IPS-18a (cell line): ENCODE results near the gene AK1.
"Not testable (repeated sequence)": the region's sequence is repeated elsewhere in the genome, so short reads cannot be mapped to it uniquely, and the experiment has no call there.

ENCODE experiments used
- H3K27ac ChIP-seq: one replicate; pipeline ENCODE4 v1.5.1; 2013; ENCODE audit warnings: low read length
- H3K27me3 ChIP-seq: one replicate; pipeline ENCODE4 v1.6.1; 2013; ENCODE audit warnings: mild to moderate bottlenecking, low read length; ENCODE audit not compliant: control insufficient read depth, insufficient read depth
- H3K36me3 ChIP-seq: one replicate; pipeline ENCODE4 v1.6.1; 2013; ENCODE audit warnings: low read depth, low read length; ENCODE audit not compliant: control insufficient read depth
- H3K4me1 ChIP-seq: one replicate; pipeline ENCODE4 v1.6.1; 2013; ENCODE audit warnings: low read depth, low read length; ENCODE audit not compliant: control insufficient read depth
- H3K4me3 ChIP-seq: one replicate; pipeline ENCODE4 v1.5.1; 2013; ENCODE audit warnings: low read length
- H3K9ac ChIP-seq: one replicate; pipeline ENCODE4 v1.6.1; 2013; ENCODE audit warnings: mild to moderate bottlenecking, low read length, moderate library complexity
- H3K9me3 ChIP-seq: one replicate; pipeline ENCODE4 v1.6.1; 2013; ENCODE audit warnings: low read depth, low read length; ENCODE audit not compliant: control insufficient read depth

The AK1 gene

GRCh38 chr9:127895811-127896210 lies 18.3 kb upstream of the AK1 start:
- H3K27me3 ChIP-seq: no peaks in the 10 kb centered on the region
- peaks cover 5% of the 10 kb centered on the region for H3K4me1 ChIP-seq
- H3K9ac ChIP-seq: no peak overlapping the region
- H3K9me3 ChIP-seq: no peaks in the 10 kb centered on the region
- H3K4me3 ChIP-seq: no peak overlapping the region
- H3K36me3 ChIP-seq: peaks cover 28% of the 10 kb centered on the region
- H3K27ac ChIP-seq: no peak overlapping the region

DNA sequence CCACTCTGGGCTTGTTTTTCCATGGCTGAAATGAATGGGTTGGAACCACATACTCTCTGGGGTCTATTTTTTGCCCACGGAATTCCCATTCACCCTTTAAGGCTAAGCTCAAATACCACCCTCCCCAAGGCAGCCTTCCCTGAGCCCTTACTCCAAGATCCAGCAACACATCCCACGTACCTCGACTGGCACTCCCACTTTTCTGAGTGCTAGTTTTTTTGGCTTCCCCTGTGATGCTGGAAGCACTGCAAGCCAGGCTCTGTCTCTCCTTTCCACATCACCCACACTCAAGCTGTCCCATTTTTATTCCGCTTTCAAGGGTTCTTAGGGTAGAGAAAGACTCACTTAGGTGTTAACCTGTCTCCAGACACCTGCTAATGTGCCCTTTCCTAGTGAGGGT lies 15.9 kb upstream of the AK1 start:
- H3K4me3 ChIP-seq: no peak overlapping the region
- peaks cover 33% of the 10 kb centered on the region for H3K36me3 ChIP-seq
- peaks cover 5% of the 10 kb centered on the region for H3K4me1 ChIP-seq
- no peak overlapping the region for H3K27ac ChIP-seq
- no peaks in the 10 kb centered on the region for H3K9me3 ChIP-seq
- H3K27me3 ChIP-seq: no peaks in the 10 kb centered on the region
- no peak overlapping the region for H3K9ac ChIP-seq

GRCh38 chr9:127892831-127893230 lies 15.4 kb upstream of the AK1 start:
- Histone ChIP-seq H3K27ac (no peak overlapping the region), H3K9me3 (no peaks in the 10 kb centered on the region), H3K27me3 (no peaks in the 10 kb centered on the region), H3K4me1 (peaks cover 5% of the 10 kb centered on the region), H3K9ac (no peak overlapping the region), H3K36me3 (peaks cover 33% of the 10 kb centered on the region), H3K4me3 (no peak overlapping the region)

DNA sequence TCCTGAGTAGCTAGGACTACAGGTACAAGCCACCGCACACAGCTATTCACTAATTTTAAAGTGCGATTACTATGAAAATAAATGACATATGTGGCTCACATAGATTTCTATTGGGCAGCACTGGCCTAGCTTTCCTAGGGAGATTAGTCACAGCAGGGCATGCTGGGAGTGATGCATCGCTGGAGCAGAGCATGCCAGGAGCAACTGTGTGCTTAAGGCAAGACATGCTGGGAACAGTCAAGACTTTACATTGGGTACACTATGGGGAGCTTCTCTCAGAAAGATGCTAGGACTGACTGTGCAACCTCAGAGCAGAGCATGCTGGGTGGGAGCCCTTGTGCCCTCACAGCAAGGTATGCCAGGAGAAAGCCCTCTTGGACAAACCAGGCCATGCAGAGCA lies 12.6 kb upstream of the AK1 start:
- no peak overlapping the region for H3K9ac ChIP-seq
- no peaks in the 10 kb centered on the region for H3K9me3 ChIP-seq
- H3K4me1 ChIP-seq: no peaks in the 10 kb centered on the region
- H3K36me3 ChIP-seq: peaks cover 31% of the 10 kb centered on the region
- H3K27me3 ChIP-seq: no peaks in the 10 kb centered on the region
- no peak overlapping the region for H3K4me3 ChIP-seq
- H3K27ac ChIP-seq: no peak overlapping the region

DNA sequence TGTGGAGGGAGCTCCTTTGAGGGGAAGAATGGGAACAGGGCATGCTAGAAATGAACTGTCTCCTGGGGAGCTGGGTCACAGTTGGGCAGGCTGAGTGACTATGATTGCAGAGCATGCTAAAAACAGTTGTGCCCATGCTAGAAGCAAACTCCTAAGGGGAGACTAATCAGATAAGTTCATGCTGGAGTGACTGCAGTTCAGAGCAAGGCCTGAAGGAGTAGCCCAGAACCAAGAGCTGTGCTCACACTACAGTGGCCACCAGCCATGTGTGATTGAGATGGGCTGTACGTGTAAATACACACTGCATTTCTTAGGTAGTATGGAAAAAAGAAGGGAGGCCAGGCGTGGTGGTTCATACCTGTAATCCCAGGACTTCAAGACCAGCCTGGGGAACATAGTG lies 10.3 kb upstream of the AK1 start:
- Histone ChIP-seq H3K4me1 (no peaks in the 10 kb centered on the region), H3K27me3 (no peaks in the 10 kb centered on the region), H3K9me3 (no peaks in the 10 kb centered on the region), H3K27ac (no peak overlapping the region), H3K4me3 (no peak overlapping the region), H3K9ac (no peak overlapping the region), H3K36me3 (peaks cover 8% of the 10 kb centered on the region)

DNA sequence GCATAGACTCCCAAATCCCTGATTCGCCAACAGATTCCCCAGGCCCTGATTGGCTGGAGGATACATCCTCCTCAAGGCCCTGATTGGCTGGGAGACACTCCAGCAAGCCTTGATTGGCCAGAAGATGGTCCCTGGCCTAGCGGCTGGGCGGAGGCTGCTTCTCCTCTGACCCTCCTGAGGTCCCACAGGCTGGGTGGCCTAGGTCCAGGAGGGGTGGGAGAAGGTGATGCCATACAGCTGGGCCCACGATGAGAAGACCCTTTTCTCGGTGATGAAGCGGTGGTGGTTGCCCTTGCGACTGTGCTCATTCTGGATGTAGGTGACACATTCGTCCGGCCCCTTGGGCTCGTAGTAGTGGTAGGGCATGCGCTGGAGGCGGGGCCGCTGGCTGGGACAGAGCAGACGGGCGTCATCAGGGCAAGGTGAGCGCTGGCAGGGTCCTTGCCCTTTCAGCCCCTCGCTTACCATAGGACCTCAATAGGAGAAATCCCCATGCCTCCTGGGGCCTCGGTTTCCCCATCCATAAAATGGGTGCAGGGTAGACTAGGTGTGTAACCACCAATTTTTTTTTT lies 9.0 kb upstream of the AK1 start:
- Histone ChIP-seq H3K9me3 (no peaks in the 10 kb centered on the region), H3K4me3 (no peak overlapping the region), H3K27me3 (no peaks in the 10 kb centered on the region), H3K9ac (no peak overlapping the region), H3K36me3 (peaks cover 8% of the 10 kb centered on the region), H3K27ac (no peak overlapping the region), H3K4me1 (no peaks in the 10 kb centered on the region)

DNA sequence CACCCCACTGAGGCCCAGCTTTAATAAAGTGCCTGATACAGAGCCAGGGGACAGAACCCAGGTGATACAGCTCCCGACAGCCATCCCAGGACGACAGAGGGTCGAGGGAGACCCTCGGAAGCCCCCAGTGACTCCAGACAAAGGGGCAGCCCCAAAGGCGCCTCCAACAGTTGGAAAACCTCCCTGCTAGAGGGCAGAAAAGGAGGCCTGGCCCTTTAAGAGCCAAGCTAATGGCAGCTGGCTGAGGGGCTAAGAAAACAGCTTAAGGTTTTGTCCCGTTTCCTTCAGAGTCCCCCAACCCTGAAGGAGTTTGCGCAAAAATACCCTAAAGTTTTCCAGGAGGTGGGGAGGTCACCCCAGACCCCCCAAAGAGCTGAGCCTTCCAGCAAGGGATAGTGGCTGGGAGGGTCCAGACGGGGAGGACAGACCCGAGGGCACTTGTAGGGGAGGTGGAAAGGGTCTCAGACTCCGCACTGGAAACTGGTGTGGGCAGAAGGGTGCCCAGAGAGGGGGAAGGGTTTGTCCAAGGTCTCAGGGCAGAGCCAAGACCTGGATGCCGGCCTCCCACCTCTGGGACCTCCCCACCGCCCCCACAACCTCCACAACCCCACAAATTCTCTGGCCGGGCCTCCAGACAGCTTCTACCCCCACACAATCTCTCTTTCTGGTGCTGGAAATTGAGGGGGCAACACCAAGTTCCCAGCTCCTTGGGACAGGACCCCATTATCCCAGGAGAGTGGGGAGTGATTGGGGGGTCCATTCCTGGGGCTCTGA lies 8.2 kb upstream of the AK1 start:
- no peaks in the 10 kb centered on the region for H3K4me1 ChIP-seq
- H3K27ac ChIP-seq: no peak overlapping the region
- H3K9me3 ChIP-seq: no peaks in the 10 kb centered on the region
- no peaks in the 10 kb centered on the region for H3K27me3 ChIP-seq
- H3K9ac ChIP-seq: no peak overlapping the region
- H3K36me3 ChIP-seq: peaks cover 8% of the 10 kb centered on the region
- no peak overlapping the region for H3K4me3 ChIP-seq

DNA sequence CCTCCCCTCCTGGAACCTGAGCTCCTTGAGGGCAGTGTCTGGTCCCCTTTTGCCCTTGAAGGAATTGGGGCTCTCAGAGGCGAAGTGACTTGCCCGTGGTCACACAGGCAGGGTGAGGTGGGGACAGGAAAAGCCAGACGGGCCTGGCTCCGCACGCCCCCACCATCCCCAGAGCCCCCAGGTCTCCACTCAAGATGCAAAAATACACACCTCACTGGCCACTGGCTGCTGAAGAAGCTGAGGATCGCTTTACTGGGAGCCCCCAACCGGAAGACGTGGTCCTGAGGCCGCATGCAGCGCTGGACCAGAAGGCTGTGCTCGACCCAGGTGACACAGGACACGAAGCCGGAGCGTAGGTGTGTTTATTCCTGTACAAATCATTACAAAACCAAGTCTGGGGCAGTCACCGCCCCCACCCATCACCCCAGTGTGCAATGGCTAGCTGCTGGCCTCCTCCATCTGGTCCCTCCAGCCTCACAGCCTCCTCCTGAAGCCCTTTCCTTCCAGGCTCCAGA lies 7.6 kb upstream of the AK1 start:
- Histone ChIP-seq H3K27me3 (no peaks in the 10 kb centered on the region), H3K4me1 (no peaks in the 10 kb centered on the region), H3K27ac (no peak overlapping the region), H3K36me3 (peaks cover 3% of the 10 kb centered on the region), H3K9me3 (no peaks in the 10 kb centered on the region), H3K4me3 (no peak overlapping the region), H3K9ac (no peak overlapping the region)

- no peaks in the 10 kb centered on the region for H3K4me1 ChIP-seq
- no peak overlapping the region for H3K9ac ChIP-seq
- no peaks in the 10 kb centered on the region for H3K9me3 ChIP-seq
- no peaks in the 10 kb centered on the region for H3K27me3 ChIP-seq
- no peak overlapping the region for H3K27ac ChIP-seq
- H3K4me3 ChIP-seq: no peak overlapping the region
- H3K36me3 ChIP-seq: peaks cover 3% of the 10 kb centered on the region
Observed at GRCh38 chr9:127884427-127884911, 7.0 kb upstream of the AK1 start.

GRCh38 chr9:127883959-127884358 lies 6.5 kb upstream of the AK1 start:
- H3K9me3 ChIP-seq: no peaks in the 10 kb centered on the region
- no peaks in the 10 kb centered on the region for H3K4me1 ChIP-seq
- H3K4me3 ChIP-seq: no peak overlapping the region
- H3K27me3 ChIP-seq: no peaks in the 10 kb centered on the region
- H3K36me3 ChIP-seq: peaks cover 3% of the 10 kb centered on the region
- no peak overlapping the region for H3K9ac ChIP-seq
- H3K27ac ChIP-seq: no peak overlapping the region

DNA sequence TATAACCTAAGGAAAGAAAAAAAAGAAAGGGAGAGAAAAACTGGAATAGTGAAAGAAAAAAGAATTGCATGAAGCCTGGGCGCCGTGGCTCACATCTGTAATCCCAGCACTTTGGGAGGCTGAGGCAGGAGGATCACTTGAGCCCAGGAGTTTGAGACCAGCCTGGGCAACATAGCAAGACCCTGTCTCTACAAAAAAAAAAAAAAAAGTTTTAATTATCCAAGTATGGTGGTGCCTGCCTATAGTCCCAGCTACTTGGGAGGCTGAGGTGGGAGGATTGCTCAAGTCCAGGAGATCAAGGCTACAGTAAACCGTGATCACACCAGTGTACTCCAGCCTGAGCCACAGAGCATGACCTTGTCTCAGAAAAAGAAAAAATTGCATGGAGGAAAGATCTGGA lies 4.2 kb upstream of the AK1 start:
- H3K27ac ChIP-seq, H3K9me3 ChIP-seq, H3K36me3 ChIP-seq, H3K4me1 ChIP-seq, H3K4me3 ChIP-seq, H3K9ac ChIP-seq, H3K27me3 ChIP-seq: not testable (repeated sequence)

DNA sequence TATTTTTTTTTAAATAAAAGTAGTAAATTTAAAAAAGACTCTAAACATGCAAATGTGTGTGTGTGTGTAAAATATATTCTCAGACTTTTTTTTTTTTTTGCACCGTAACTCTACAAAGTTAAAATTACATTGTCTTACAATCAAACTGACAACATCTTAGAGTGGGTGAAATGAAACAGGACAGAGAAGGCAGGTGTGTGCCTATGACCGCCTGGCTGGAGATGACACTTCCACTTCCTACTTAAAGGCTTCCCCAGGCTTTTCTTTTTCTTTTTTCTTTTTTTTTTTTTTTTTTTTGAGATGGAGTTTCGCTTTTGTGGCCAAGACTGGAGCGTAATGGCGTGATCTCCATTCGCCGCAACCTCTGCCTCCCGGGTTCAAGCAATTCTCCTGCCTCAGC lies 2.7 kb upstream of the AK1 start:
- Histone ChIP-seq H3K4me3 (no peak overlapping the region), H3K4me1 (no peaks in the 10 kb centered on the region), H3K9ac (no peak overlapping the region)

More for the DNA sequence above, 2.7 kb upstream of the AK1 start:
- no peak overlapping the region for H3K27ac ChIP-seq
- H3K9me3 ChIP-seq: no peaks in the 10 kb centered on the region
- H3K36me3 ChIP-seq: no peaks in the 10 kb centered on the region
- peaks cover 5% of the 10 kb centered on the region for H3K27me3 ChIP-seq
